Neutrophil (primary cell): ENCODE results near the gene ZSWIM6.

Experiments
- H3K27ac ChIP-seq: fragments of 200-600 bp; sonication (generic); 2 replicates; pipeline ENCODE4 v1.5.1; 2016; ENCODE audit warnings: mild to moderate bottlenecking, moderate library complexity
- H3K27me3 ChIP-seq: fragments of 200-600 bp; sonication (generic); 2 replicates; pipeline ENCODE4 v1.6.0; 2016; ENCODE audit warnings: mild to moderate bottlenecking
- H3K36me3 ChIP-seq: fragments of 200-600 bp; sonication (generic); 2 replicates; pipeline ENCODE4 v1.5.1; 2017
- H3K4me1 ChIP-seq, 2 experiments: fragments of 200-600 bp in 1 of 2; sonication (generic) in 1 of 2; 1 replicate in 1 of 2; 2 replicates in 1 of 2; pipeline versions ENCODE4 v1.5.1 to v1.6.1; 2013 to 2016; ENCODE audit warnings: low read depth in 1 of 2, low read length in 1 of 2, mild to moderate bottlenecking in 1 of 2, moderate library complexity in 1 of 2; ENCODE audit not compliant: control insufficient read depth in 1 of 2, insufficient read depth in 1 of 2
- H3K4me3 ChIP-seq, 2 experiments: fragments of 200-600 bp in 1 of 2; sonication (generic) in 1 of 2; 1 replicate in 1 of 2; 2 replicates in 1 of 2; pipeline ENCODE4 v1.5.1; 2013 to 2016; ENCODE audit warnings: low read depth in 1 of 2, low read length in 1 of 2, mild to moderate bottlenecking in 1 of 2, moderate library complexity in 1 of 2
- H3K9me3 ChIP-seq: fragments of 200-600 bp; sonication (generic); 2 replicates; pipeline ENCODE4 v1.5.1; 2016
- CTCF ChIP-seq: fragments of 200-600 bp; sonication (generic); IDR thresholded peaks from 2 replicates; pipeline ENCODE4 v1.5.1; 2016; ENCODE audit warnings: antibody characterized with exemption

ZSWIM6 gene

GRCh38 chr5:61370506-61370905, 38.4 kb downstream of the ZSWIM6 start:
- no peak overlapping the region for H3K4me3 ChIP-seq
- no peak overlapping the region for H3K27ac ChIP-seq
- H3K9me3 ChIP-seq: no peaks in the 10 kb centered on the region
- no peaks in the 10 kb centered on the region for H3K27me3 ChIP-seq
- H3K36me3 ChIP-seq: no peaks in the 10 kb centered on the region
- TF ChIP-seq CTCF: no peak
- no peaks in the 10 kb centered on the region for H3K4me1 ChIP-seq

GRCh38 chr5:61371474-61371873, 39.4 kb downstream of the ZSWIM6 start:
- no peak for TF ChIP-seq CTCF
- Histone ChIP-seq H3K27ac (no peak overlapping the region), H3K36me3 (no peaks in the 10 kb centered on the region), H3K4me3 (no peak overlapping the region), H3K27me3 (no peaks in the 10 kb centered on the region), H3K4me1 (no peaks in the 10 kb centered on the region), H3K9me3 (no peaks in the 10 kb centered on the region)

- TF ChIP-seq CTCF: no peak
- no peak overlapping the region for H3K27ac ChIP-seq
- no peaks in the 10 kb centered on the region for H3K4me1 ChIP-seq
- no peaks in the 10 kb centered on the region for H3K9me3 ChIP-seq
- no peaks in the 10 kb centered on the region for H3K27me3 ChIP-seq
- no peak overlapping the region for H3K4me3 ChIP-seq
- no peaks in the 10 kb centered on the region for H3K36me3 ChIP-seq
These were observed 47.6 kb downstream of the ZSWIM6 start for GRCh38 chr5:61379677-61380076.

GRCh38 chr5:61381968-61382367, 49.9 kb downstream of the ZSWIM6 start:
- H3K4me1 ChIP-seq: no peaks in the 10 kb centered on the region
- H3K27ac ChIP-seq: no peak overlapping the region
- H3K4me3 ChIP-seq: no peak overlapping the region
- no peaks in the 10 kb centered on the region for H3K9me3 ChIP-seq
- H3K36me3 ChIP-seq: no peaks in the 10 kb centered on the region
- H3K27me3 ChIP-seq: no peaks in the 10 kb centered on the region
- no peak for TF ChIP-seq CTCF

GRCh38 chr5:61385627-61386026, 53.6 kb downstream of the ZSWIM6 start:
- Histone ChIP-seq H3K4me3 (no peak overlapping the region), H3K9me3 (no peaks in the 10 kb centered on the region), H3K4me1 (no peaks in the 10 kb centered on the region), H3K27ac (no peak overlapping the region), H3K36me3 (no peaks in the 10 kb centered on the region), H3K27me3 (no peaks in the 10 kb centered on the region)
- no peak for TF ChIP-seq CTCF
